CD4-positive, alpha-beta T cell treated with Interleukin-6 at 100 ng/mL for 8 hours (primary cell): ENCODE measurements around the gene TBX4.

Experiments used
- DNase-seq: peaks from one replicate; pipeline ENCODE4 v3.0.0-alpha.2; 2020; ENCODE audit warnings: mixed read lengths, low spot score

The TBX4 gene

GRCh38 chr17:61465550-61466237 lies 13.5 kb downstream of the TBX4 start:
- DNase-seq: no peak

GRCh38 chr17:61466246-61466645 lies 14.0 kb downstream of the TBX4 start:
- DNase-seq: no peak

GRCh38 chr17:61467416-61468262 lies 15.4 kb downstream of the TBX4 start:
- no peak for DNase-seq

- no peak for DNase-seq
Measured at GRCh38 chr17:61468263-61468907, 16.2 kb downstream of the TBX4 start.

GRCh38 chr17:61469474-61469873 lies 17.3 kb downstream of the TBX4 start:
- no peak for DNase-seq

- no peak for DNase-seq
Measured at GRCh38 chr17:61469949-61470348, 17.7 kb downstream of the TBX4 start.

- no peak for DNase-seq
Measured at GRCh38 chr17:61470530-61471136, 18.4 kb downstream of the TBX4 start.

GRCh38 chr17:61474235-61474927 lies 22.2 kb downstream of the TBX4 start:
- DNase-seq: no peak

- DNase-seq: no peak
Measured at GRCh38 chr17:61474934-61475333, 22.7 kb downstream of the TBX4 start.

- no peak for DNase-seq
Measured at GRCh38 chr17:61475726-61476125, 23.5 kb downstream of the TBX4 start.

GRCh38 chr17:61476476-61477203 lies 24.4 kb downstream of the TBX4 start:
- DNase-seq: no peak

GRCh38 chr17:61477204-61477834 lies 25.1 kb downstream of the TBX4 start:
- DNase-seq: no peak

- DNase-seq: no peak
Measured at GRCh38 chr17:61478026-61478789, 26.0 kb downstream of the TBX4 start.

- DNase-seq: no peak
Measured at GRCh38 chr17:61478790-61479492, 26.7 kb downstream of the TBX4 start.

GRCh38 chr17:61479493-61480413 lies 27.5 kb downstream of the TBX4 start:
- no peak for DNase-seq

- no peak for DNase-seq
Measured at GRCh38 chr17:61480414-61480807, 28.2 kb downstream of the TBX4 start.

GRCh38 chr17:61481421-61481820 lies 29.2 kb downstream of the TBX4 start:
- no peak for DNase-seq

GRCh38 chr17:61482467-61482866 lies 30.2 kb downstream of the TBX4 start:
- no peak for DNase-seq
